GM19025 (cell line): ENCODE measurements around the gene WHAMM.
A peak's percentile ranks its signal among the peaks of the same experiment; 100 is the strongest.

Source experiments
- ATAC-seq: cut with Tn5 transposase; IDR thresholded peaks from one replicate; pipeline ENCODE4 v1.9.1; 2021; ENCODE audit warnings: mild to moderate bottlenecking, low read depth, moderate library complexity; ENCODE audit not compliant: unreplicated experiment

Gene WHAMM

GRCh38 chr15:82832601-82833361 lies 23.4 kb downstream of the WHAMM start:
- peak; percentile 78 for ATAC-seq

- no peak for ATAC-seq
These were observed 23.9 kb downstream of the WHAMM start for GRCh38 chr15:82833362-82833682.

DNA sequence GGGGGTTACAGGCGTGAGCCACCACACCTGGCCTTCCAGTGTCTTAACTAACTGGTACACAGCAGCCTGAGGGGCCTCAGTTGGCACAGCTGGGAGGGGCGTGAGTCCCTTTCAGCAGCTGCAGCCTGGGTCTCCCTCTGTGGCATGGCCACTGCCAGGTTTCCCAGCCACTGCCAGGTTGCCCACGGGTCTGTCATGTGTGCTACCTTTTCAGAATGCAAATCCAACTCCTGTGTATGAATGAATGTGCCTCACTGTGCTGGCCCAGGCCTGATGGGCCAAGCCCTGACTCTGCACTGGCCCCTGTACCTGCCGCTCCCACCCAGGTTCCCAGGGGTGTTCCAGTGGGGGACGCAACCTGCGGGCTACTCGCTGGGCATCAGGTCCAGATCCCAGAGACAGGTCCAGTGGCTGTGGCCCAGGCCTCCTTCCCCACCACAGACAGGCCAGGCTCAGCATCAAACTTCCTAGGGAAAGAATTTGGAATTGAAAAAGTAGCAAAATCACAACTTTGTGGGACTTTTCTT lies 26.0 kb downstream of the WHAMM start:
- ATAC-seq, result no peak

- no peak for ATAC-seq
These were observed 28.8 kb downstream of the WHAMM start for GRCh38 chr15:82838096-82838735.

DNA sequence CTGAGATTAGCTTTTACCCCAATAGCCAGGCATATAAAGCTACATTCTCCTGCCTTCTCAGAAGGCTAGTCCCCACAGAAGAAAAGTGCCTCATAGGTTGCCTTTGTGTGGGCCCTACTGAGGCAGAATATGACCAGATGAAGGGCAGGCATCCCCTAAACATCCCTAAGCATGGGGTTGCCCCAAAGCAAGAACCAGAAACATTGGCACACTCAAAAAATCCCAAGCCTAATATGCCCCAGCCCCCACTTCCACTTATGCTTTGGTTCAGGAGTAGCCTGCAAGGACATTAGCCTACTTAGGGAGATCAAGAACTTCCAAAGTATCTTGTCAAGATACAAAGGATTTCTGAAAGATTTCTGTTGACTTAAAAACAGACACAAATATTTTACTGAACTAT lies 29.7 kb downstream of the WHAMM start:
- ATAC-seq, result no peak

DNA sequence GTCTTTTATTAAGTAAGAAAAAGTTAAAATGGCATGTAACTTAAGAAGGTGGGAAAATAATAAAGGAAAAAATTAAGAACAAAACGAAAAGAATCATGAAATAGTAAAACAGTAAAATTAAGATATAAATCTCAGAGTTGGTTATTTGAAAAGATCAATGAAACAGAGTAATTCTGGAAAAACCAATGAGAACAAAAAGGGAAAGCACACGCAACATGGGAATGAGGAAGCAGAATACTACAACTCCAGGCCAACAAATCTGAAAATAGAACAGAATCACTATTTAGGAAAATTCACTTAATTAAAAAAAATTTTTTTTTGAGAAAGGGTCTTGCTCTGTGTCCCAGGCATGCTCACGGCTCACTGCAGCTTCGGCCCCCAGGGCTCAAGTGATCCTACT lies 30.7 kb downstream of the WHAMM start:
- ATAC-seq, result no peak

GRCh38 chr15:82843566-82843965 lies 34.1 kb downstream of the WHAMM start:
- no peak for ATAC-seq

GRCh38 chr15:82845686-82846085 lies 36.3 kb downstream of the WHAMM start:
- ATAC-seq, result no peak

- no peak for ATAC-seq
These were observed 37.2 kb downstream of the WHAMM start for GRCh38 chr15:82846621-82847020.

- no peak for ATAC-seq
These were observed 38.3 kb downstream of the WHAMM start for GRCh38 chr15:82847703-82848102.

DNA sequence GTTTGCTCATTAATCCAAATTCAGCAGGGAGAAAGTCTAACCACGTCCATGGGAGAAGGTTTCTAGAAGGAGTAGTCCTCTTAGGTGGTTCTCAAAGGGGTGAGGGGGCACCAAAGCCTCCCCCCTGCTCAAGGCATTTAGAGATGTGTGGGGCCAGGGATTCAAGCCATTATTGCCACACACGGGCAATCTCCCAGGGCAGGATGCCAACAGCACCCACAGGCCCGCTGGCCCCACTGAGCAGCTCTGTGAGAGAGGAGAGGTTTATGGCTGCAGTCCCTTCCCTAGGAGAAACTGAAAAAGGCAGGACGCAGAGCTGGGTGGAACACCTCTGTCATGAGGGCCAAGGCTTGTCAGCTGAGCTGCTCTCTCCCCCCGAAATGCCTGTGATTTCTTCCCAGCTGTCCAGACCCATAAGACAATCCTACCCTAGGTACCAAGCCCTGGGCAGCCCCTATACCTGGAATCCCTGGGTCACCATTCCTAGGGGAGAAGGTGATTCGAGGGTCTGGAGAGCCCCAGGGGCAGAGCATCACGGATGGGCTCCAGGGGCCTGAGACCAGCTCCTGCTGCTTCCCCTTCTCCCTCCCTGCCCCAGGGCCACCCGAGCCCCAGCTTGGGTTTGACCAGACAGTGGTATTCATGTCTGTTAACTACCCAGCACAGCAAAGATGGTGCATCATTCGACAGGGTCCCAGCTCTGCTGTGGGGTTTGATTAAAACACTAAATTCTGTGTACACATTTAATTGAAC lies 39.0 kb downstream of the WHAMM start:
- no peak for ATAC-seq

DNA sequence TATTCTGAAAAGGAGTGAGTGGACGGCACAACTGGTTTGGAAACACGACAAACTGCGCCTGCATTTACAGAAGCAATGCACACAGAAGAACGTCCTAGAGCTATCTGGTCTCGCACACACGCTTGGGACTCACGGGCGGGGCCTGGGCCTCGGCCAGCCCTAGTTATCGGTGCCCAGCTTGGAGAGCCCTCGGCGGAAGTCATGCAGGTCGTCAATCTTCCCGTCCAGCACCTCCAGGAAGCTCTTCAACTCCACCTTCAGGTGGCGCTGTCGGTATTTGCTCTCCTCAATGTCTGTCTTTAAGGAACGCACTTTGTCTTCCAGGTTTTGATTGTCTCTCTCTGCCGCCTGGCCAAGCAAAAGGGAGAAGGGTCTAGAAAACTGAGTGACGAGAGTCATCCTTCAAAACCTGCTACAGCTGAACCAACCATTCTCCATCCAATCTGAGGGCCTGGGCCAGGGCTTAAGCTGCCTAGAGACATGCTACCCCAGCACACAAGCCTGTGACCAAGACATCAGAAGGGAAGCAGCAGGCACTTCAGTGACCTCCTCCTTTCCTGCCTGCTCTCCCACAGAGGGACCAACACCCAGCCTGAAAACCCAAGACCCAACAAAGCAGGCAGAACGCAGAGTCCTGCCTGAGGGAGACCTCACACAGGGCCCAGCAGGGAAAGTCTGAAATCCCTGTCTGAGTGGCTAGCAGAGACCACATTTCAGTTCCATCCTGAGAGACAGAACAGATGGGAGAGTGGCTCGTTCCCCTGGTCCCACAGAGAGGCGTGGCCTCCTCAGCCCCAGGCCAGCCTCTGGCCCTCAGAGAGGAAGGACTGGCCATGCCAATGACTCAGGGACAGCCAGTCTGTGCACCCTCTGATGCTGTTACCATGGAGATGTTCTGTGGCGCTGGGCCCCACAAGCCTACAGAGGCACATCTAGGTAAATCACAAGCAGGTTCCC lies 40.4 kb downstream of the WHAMM start:
- peak; percentile 67 for ATAC-seq

DNA sequence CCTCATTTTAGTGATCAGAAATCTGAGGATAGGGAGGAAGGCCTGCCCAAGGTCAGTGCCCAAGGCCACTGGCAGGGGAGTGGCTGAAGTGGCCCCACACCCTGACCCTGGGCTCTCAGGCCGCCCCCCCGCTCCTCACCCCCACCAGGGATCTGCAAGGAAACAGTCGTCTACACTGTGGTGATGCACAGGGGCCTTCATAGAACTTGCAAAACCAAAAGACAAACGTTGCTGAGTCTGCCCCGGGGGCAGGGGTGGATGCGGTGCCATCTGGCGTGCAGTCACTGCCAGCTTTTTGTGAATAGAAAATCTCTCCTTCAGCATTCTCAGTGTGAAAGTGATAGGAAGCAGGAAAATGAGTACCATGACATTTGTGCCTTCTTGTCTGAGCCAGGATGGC lies 41.3 kb downstream of the WHAMM start:
- no peak for ATAC-seq

- ATAC-seq, result no peak
These were observed 42.0 kb downstream of the WHAMM start for GRCh38 chr15:82851306-82851850.

DNA sequence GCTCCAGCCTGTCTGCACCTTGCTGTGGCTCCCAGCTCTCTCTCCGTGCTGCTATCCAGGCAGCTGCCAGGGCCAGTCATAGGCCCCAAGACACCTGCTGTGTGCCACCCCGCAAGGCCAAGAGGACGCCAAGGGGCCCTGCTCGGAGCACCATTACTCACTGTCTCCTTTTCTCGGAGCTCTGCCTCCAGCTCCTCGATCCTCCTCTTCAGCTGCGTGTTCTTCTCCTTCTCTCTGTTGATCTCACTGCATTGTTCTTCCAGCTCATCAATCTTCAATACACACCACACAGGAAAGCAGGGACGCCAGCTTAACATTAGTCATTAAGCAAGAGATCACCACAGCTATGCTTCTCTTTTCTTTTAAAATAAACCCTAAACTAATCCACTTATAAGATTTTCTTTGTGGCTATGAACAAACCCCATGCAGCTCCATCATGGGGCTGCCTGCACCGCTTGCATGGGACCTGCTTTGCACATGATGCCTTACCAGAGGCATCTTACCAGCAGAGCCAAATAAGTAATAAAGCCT lies 42.6 kb downstream of the WHAMM start:
- ATAC-seq, result no peak

- no peak for ATAC-seq
These were observed 43.6 kb downstream of the WHAMM start for GRCh38 chr15:82852941-82853561.

- ATAC-seq, result no peak
These were observed 45.1 kb downstream of the WHAMM start for GRCh38 chr15:82854554-82854953.

DNA sequence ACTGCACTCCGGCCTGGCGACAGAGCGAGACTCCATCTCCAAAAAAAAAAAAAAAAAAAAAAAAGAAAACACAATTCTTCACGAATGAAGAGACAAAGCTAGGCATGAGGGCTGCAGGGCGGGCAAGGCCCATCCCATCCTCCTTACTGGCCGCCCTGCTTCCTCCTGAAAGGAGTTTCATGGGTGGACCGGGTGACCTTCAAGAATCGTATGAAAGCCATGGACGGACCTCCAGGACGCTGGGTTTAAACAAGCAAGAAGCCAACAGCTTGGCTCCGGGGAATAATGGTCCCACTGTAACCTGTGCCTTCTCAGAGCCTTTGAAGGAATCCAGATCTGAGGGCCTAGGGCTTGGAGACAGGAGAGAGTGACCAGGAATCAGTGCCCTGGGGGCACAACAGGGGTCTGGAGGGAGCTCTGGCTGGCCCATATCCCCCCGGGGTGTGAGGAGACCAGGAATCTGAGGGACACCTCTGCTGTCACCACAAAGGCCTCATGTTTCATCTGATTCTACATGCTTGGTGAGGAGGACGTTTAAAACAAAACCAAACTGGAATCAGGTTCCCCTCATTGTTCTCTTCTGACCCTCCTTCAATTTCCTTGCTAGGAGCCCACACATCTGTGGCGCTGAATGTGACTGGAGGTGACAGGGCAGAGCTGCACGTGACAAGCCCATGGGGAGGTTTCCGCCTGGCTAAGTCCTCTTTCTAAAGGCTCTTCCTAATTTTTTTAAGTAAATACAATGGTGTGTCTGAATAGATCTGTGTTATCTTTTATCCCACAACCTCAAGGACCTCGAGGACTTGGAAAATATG lies 46.1 kb downstream of the WHAMM start:
- ATAC-seq, result no peak
